Tibial artery (tissue), 4 donors: ENCODE measurements around the gene TMEM132D.

Experiments
- DNase-seq, 2 donors: peaks; one replicate each; pipeline ENCODE4 v3.0.0-alpha.2; 2019
- H3K27ac ChIP-seq, 2 donors: fragments of 200-600 bp; sonication (generic) in 1 of 2; 1 replicate in 1 of 2; 2 replicates in 1 of 2; pipeline ENCODE4 v1.5.1; 2018 to 2019; ENCODE audit warnings: mild to moderate bottlenecking in 1 of 2
- H3K27me3 ChIP-seq, 2 donors: fragments of 200-600 bp; sonication (generic) in 1 of 2; one replicate each; pipeline versions ENCODE4 v1.5.1 to v1.6.0; 2016 to 2019
- H3K36me3 ChIP-seq, 3 donors: fragments of 200-600 bp; sonication (generic) in 2 of 3; one replicate each; pipeline ENCODE4 v1.5.1; 2016 to 2019; ENCODE audit warnings: mild to moderate bottlenecking in 2 of 3
- H3K4me1 ChIP-seq, 4 donors: fragments of 200-600 bp; sonication (generic) in 2 of 4; 1 replicate in 3 of 4; 2 replicates in 1 of 4; pipeline ENCODE4 v1.5.1; 2016 to 2019
- H3K4me3 ChIP-seq, 2 donors: fragments of 200-600 bp; sonication (generic) in 1 of 2; 1 replicate in 1 of 2; 2 replicates in 1 of 2; pipeline ENCODE4 v1.5.1; 2018 to 2019; ENCODE audit warnings: mild to moderate bottlenecking in 2 of 2
- H3K9me3 ChIP-seq, 3 donors: fragments of 200-600 bp; sonication (generic) in 1 of 3; one replicate each; pipeline ENCODE4 v1.5.1; 2016 to 2019
- intact Hi-C: fragments of 100-400 bp; cut with DNase I; formaldehyde crosslinking; loops from one replicate; pipeline ENCODE4 v1.15.0; 2023; ENCODE audit warnings: low total_unique reads
- TF ChIP-seq, protein P1 (sequence below), 2 experiments: fragments of 200-600 bp in 1 of 2; fragments of 450-650 bp in 1 of 2; IDR thresholded peaks; one replicate each; pipeline ENCODE4 v1.5.1; 2017 to 2019; ENCODE audit warnings: antibody characterized with exemption in 2 of 2, mild to moderate bottlenecking in 1 of 2, moderate library complexity in 1 of 2

Gene TMEM132D

DNA sequence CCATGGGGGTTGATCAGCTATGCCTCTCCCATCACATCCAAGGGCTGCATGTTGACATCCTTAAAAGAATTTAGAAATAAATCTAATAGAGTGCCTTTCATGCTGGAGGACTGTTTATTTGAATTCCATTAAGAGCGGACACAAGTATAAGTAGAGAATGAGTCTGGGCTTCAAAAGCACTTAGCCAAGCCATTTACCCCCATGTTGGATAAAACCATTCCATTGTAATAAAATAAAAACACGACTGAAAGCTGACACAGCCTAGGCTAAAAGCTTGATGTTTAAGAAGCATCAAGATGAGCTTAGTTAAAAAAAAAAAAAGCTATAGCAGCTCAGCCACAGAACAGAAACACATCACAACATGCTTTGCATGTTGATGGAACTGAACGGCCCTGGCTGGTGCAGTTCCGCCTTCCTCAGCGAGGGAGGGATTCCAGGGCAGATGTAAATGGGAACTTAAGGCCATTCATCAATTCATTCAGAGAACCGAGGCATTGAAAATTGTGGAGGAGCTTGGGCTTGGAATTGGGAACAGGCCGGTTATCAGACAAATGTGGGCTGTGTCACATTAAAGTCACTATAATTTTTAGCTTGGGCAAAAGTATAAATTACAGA is 41.2 kb downstream of the TMEM132D start:
- Histone ChIP-seq H3K9me3 (no peaks in the 10 kb centered on the region), H3K4me3 (no peak overlapping the region), H3K4me1 (no peaks in the 10 kb centered on the region), H3K27ac (no peak overlapping the region), H3K36me3 (no peaks in the 10 kb centered on the region), H3K27me3 (no peaks in the 10 kb centered on the region)
- intact Hi-C loops = no loop called here
- no peak for DNase-seq
- TF ChIP-seq, protein P1, sequence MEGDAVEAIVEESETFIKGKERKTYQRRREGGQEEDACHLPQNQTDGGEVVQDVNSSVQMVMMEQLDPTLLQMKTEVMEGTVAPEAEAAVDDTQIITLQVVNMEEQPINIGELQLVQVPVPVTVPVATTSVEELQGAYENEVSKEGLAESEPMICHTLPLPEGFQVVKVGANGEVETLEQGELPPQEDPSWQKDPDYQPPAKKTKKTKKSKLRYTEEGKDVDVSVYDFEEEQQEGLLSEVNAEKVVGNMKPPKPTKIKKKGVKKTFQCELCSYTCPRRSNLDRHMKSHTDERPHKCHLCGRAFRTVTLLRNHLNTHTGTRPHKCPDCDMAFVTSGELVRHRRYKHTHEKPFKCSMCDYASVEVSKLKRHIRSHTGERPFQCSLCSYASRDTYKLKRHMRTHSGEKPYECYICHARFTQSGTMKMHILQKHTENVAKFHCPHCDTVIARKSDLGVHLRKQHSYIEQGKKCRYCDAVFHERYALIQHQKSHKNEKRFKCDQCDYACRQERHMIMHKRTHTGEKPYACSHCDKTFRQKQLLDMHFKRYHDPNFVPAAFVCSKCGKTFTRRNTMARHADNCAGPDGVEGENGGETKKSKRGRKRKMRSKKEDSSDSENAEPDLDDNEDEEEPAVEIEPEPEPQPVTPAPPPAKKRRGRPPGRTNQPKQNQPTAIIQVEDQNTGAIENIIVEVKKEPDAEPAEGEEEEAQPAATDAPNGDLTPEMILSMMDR (IDR thresholded peaks at IDR 0.05) = no peak

DNA sequence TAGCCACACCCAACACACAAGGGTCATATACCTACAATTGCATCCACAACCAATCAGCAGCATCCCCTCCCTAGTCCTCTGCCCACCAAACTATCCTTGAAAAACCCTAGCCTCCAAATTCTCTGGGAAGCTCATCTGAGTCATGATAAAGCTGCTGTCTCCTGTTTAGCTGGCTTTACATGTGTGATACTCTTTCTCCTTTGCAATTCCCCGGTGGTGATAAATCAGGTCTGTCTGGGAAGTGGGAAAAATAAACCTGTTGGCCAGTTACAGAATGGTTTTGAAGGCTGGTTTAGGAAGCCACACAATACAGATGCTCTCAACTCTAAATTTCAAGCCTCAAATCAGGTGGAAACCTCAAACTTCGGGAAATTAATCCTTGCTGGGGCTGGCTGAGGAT is 41.9 kb downstream of the TMEM132D start:
- no peaks in the 10 kb centered on the region for H3K4me1 ChIP-seq
- intact Hi-C loops = no loop called here
- no peak overlapping the region for H3K27ac ChIP-seq
- H3K4me3 ChIP-seq = no peak overlapping the region
- DNase-seq = no peak
- H3K36me3 ChIP-seq = no peaks in the 10 kb centered on the region
- TF ChIP-seq, protein P1 (IDR thresholded peaks at IDR 0.05) = no peak
- H3K27me3 ChIP-seq = no peaks in the 10 kb centered on the region
- no peaks in the 10 kb centered on the region for H3K9me3 ChIP-seq

DNA sequence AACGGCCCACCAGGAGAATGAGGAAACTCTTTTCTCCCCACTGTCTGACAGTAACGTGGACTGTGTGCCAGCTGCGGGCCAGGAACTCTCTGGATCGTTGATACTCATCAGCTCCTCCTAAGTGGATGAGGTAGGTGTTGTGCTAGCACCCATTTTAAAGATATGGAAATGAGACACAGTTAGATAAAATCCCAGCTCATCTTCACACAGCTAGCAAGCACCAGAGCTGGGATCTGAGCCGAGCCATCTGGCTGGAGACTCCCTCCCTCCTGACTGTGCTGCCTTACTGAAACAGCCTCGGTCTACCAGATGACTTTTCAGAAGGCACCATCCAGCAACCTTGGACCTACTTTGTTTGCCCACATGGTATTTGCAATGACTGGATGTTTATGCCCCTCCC is 49.2 kb downstream of the TMEM132D start:
- DNase-seq = no peak
- H3K9me3 ChIP-seq = no peaks in the 10 kb centered on the region
- no peaks in the 10 kb centered on the region for H3K4me1 ChIP-seq
- H3K36me3 ChIP-seq = no peaks in the 10 kb centered on the region
- intact Hi-C loops = no loop called here
- H3K27ac ChIP-seq = no peak overlapping the region
- no peaks in the 10 kb centered on the region for H3K27me3 ChIP-seq
- H3K4me3 ChIP-seq = no peak overlapping the region
- TF ChIP-seq, protein P1 (IDR thresholded peaks at IDR 0.05) = no peak

DNA sequence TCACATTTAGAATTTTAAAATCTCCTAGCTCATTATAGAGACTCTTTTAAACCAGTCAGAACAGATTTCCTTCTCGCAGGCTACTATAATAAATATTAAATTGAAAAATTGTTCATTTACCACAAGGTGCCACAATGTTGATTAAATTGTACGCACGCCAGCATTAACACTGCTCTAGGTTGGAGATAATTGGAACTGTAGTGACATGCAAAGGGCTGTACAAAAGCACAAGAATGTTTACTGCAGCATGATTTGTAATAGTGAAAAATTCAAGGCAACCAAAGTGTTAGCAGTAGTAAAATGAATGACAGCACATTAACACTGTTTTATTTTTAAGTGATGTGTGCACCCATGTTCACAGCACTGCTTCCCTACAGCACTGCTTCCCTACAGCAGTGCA is 52.5 kb downstream of the TMEM132D start:
- Histone ChIP-seq H3K27ac (no peak overlapping the region), H3K36me3 (no peaks in the 10 kb centered on the region), H3K9me3 (no peaks in the 10 kb centered on the region), H3K4me3 (no peak overlapping the region), H3K27me3 (no peaks in the 10 kb centered on the region), H3K4me1 (no peaks in the 10 kb centered on the region)
- intact Hi-C loops = no loop called here
- DNase-seq = no peak
- TF ChIP-seq, protein P1 (IDR thresholded peaks at IDR 0.05) = no peak

DNA sequence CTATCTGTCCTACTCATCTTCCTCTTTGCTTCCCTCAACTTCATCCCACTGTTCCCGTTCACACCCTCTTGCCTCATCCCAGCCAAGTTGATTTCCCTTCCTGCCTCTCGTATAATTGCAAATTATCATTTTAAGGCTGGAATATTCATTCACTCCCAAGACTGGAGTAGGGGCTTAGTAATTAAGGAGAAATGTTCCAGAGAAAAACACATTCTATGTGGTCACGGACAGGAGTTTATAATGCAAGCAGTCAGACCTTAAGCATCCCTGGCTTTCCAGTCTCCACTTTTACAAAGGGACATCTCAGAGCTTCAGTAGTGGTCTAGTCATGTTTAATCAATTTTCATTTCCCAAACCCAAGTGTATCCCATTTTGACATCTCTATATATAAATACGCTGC is 54.9 kb downstream of the TMEM132D start:
- Histone ChIP-seq H3K4me3 (no peak overlapping the region), H3K27ac (no peak overlapping the region), H3K36me3 (no peaks in the 10 kb centered on the region), H3K27me3 (no peaks in the 10 kb centered on the region), H3K4me1 (no peaks in the 10 kb centered on the region), H3K9me3 (no peaks in the 10 kb centered on the region)
- TF ChIP-seq, protein P1 (IDR thresholded peaks at IDR 0.05) = no peak
- DNase-seq = no peak
- intact Hi-C loops = no loop called here

DNA sequence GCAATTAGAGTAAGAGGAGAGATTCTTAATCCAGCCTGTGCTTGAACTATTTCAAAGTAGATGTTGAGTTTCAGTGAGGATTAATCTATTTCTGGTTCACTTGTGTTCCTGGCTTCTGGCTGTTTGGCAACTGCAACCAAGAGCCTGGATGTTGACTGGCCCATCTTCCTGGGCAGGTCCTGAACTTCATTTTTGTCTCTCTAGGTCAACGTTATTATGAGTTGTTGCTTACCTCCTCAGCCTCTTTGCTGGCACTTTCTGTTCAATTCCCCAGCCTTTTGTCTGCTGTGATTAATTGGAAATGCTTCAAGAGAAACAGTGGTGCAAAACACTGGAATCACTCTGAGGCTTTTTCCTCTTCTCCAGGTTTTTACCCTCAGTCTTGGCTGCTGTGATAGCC is 56.8 kb downstream of the TMEM132D start:
- H3K4me3 ChIP-seq = no peak overlapping the region
- no peaks in the 10 kb centered on the region for H3K9me3 ChIP-seq
- DNase-seq = no peak
- no peak overlapping the region for H3K27ac ChIP-seq
- no peaks in the 10 kb centered on the region for H3K36me3 ChIP-seq
- intact Hi-C loops = no loop called here
- H3K4me1 ChIP-seq = no peaks in the 10 kb centered on the region
- H3K27me3 ChIP-seq = no peaks in the 10 kb centered on the region
- TF ChIP-seq, protein P1 (IDR thresholded peaks at IDR 0.05) = no peak
